GM23338 (cell line): ENCODE results near the gene OXCT1.

ENCODE experiments used
- CREB1 ChIP-seq: fragments of 250-450 bp; sonication (Bioruptor Pico); IDR thresholded peaks from 2 replicates; pipeline ENCODE4 v1.5.0; 2020; ENCODE audit warnings: low read depth, mild to moderate bottlenecking, moderate library complexity
- CTCF ChIP-seq, 2 experiments: fragments of 200-600 bp in 1 of 2; sonication (generic) in 1 of 2; conservative IDR thresholded peaks; 2 replicates each; pipeline versions ENCODE4 v1.5.1 to v1.6.1; 2016 to 2017; ENCODE audit warnings: antibody characterized with exemption in 2 of 2, low read depth in 2 of 2, mild to moderate bottlenecking in 2 of 2, moderate library complexity in 1 of 2

GRCh38 chr5:41835645-41836044 lies 34.6 kb downstream of the OXCT1 start:
- TF ChIP-seq CTCF (conservative IDR thresholded peaks at IDR 0.05; ENCODE audit: low read depth in 2 of 2) (no peak), CREB1 (CRISPR knock-in tag) (no peak)
